Loucy (cell line): ENCODE results near the gene EXOC2.

Source experiments
- H2AFZ ChIP-seq: fragments of 200-600 bp; sonication (generic); 2 replicates; pipeline ENCODE4 v1.6.0; 2016; ENCODE audit warnings: antibody characterized with exemption, mild to moderate bottlenecking, low read length, moderate library complexity
- H3F3A ChIP-seq: fragments of 200-600 bp; 2 replicates; pipeline ENCODE4 v1.6.0; 2016; ENCODE audit warnings: antibody characterized with exemption, low read depth, mild to moderate bottlenecking
- H3K27me3 ChIP-seq: fragments of 200-600 bp; sonication (generic); 2 replicates; pipeline ENCODE4 v1.6.1; 2014; ENCODE audit warnings: low read length, mild to moderate bottlenecking; ENCODE audit not compliant: insufficient read depth, poor library complexity, severe bottlenecking
- H3K36me3 ChIP-seq: fragments of 200-600 bp; sonication (generic); 2 replicates; pipeline ENCODE4 v1.6.1; 2016; ENCODE audit warnings: low read length; ENCODE audit not compliant: insufficient read depth
- H3K4me1 ChIP-seq: fragments of 200-600 bp; sonication (generic); 2 replicates; pipeline ENCODE4 v1.5.1; 2014; ENCODE audit warnings: low read length, mild to moderate bottlenecking; ENCODE audit not compliant: insufficient read depth, poor library complexity, severe bottlenecking
- H3K4me2 ChIP-seq: fragments of 200-600 bp; sonication (generic); 2 replicates; pipeline ENCODE4 v1.6.0; 2014; ENCODE audit warnings: antibody characterized with exemption, low read length, low read depth, mild to moderate bottlenecking; ENCODE audit not compliant: poor library complexity, severe bottlenecking
- H3K4me3 ChIP-seq: fragments of 200-600 bp; sonication (generic); 2 replicates; pipeline ENCODE4 v1.5.1; 2014; ENCODE audit warnings: low read length, mild to moderate bottlenecking, mixed read lengths; ENCODE audit not compliant: poor library complexity, severe bottlenecking
- H3K79me2 ChIP-seq: fragments of 200-600 bp; sonication (generic); 2 replicates; pipeline ENCODE4 v1.6.1; 2014; ENCODE audit warnings: low read length; ENCODE audit not compliant: insufficient read depth
- H3K9ac ChIP-seq: fragments of 200-600 bp; sonication (generic); 2 replicates; pipeline ENCODE4 v1.6.0; 2014; ENCODE audit warnings: mild to moderate bottlenecking, low read depth, low read length, moderate library complexity; ENCODE audit not compliant: poor library complexity, severe bottlenecking
- H3K9me2 ChIP-seq: fragments of 200-600 bp; sonication (generic); replicated peaks from 2 replicates; pipeline ENCODE4 v1.6.1; 2016; ENCODE audit warnings: low read depth, low read length, mixed read lengths
- H3K9me3 ChIP-seq: fragments of 200-600 bp; sonication (generic); 2 replicates; pipeline ENCODE4 v1.6.1; 2014; ENCODE audit warnings: mild to moderate bottlenecking, antibody characterized with exemption, low read length, low read depth; ENCODE audit not compliant: insufficient read depth
- H4K20me1 ChIP-seq: fragments of 200-600 bp; sonication (generic); 2 replicates; pipeline ENCODE4 v1.6.0; 2014; ENCODE audit warnings: antibody characterized with exemption, low read length, mild to moderate bottlenecking; ENCODE audit not compliant: insufficient read depth, poor library complexity, severe bottlenecking
- CTCF ChIP-seq: fragments of 200-600 bp; sonication (generic); conservative IDR thresholded peaks from 2 replicates; pipeline ENCODE4 v1.5.1; 2014; ENCODE audit warnings: mild to moderate bottlenecking, antibody characterized with exemption, low read length
- EZH2phosphoT487 ChIP-seq: fragments of 200-600 bp; IDR thresholded peaks from 2 replicates; pipeline ENCODE4 v1.6.1; 2018; ENCODE audit warnings: antibody characterized with exemption, mild to moderate bottlenecking, moderate library complexity, borderline replicate concordance

The EXOC2 gene

GRCh38 chr6:589090-589489, 103.8 kb downstream of the EXOC2 start:
- no peak overlapping the region for H3K4me2 ChIP-seq
- no peaks in the 10 kb centered on the region for H3K9me2 ChIP-seq
- TF ChIP-seq CTCF, result no peak
- TF ChIP-seq EZH2phosphoT487, result no peak
- no peaks in the 10 kb centered on the region for H3K27me3 ChIP-seq
- peaks cover 32% of the 10 kb centered on the region; the same call in 1 of the 2 replicates for H3K36me3 ChIP-seq
- no peak overlapping the region for H2AFZ ChIP-seq
- no peak overlapping the region for H3K9ac ChIP-seq
- peaks cover 8% of the 10 kb centered on the region for H3K4me1 ChIP-seq
- H3K4me3 ChIP-seq, result no peak overlapping the region
- no peaks in the 10 kb centered on the region for H3F3A ChIP-seq
- H3K79me2 ChIP-seq, result no peaks in the 10 kb centered on the region
- H3K9me3 ChIP-seq, result no peaks in the 10 kb centered on the region
- H4K20me1 ChIP-seq, result no peaks in the 10 kb centered on the region

- Histone ChIP-seq H4K20me1 (no peaks in the 10 kb centered on the region), H3K9me2 (no peaks in the 10 kb centered on the region), H3K4me1 (peaks cover 8% of the 10 kb centered on the region), H3K9me3 (no peaks in the 10 kb centered on the region), H3K27me3 (no peaks in the 10 kb centered on the region), H3K36me3 (peaks cover 24% of the 10 kb centered on the region; the same call in 1 of the 2 replicates), H3K4me2 (no peak overlapping the region), H3K79me2 (no peaks in the 10 kb centered on the region), H3K4me3 (no peak overlapping the region), H3F3A (no peaks in the 10 kb centered on the region), H3K9ac (no peak overlapping the region), H2AFZ (no peak overlapping the region)
- no peak for TF ChIP-seq CTCF
- TF ChIP-seq EZH2phosphoT487, result no peak
Measured at GRCh38 chr6:586553-586952, 106.4 kb downstream of the EXOC2 start.

- Histone ChIP-seq H3K27me3 (no peaks in the 10 kb centered on the region), H4K20me1 (no peaks in the 10 kb centered on the region), H3K9me3 (no peaks in the 10 kb centered on the region), H3F3A (no peaks in the 10 kb centered on the region), H3K9me2 (no peaks in the 10 kb centered on the region), H3K4me2 (no peak overlapping the region), H3K4me3 (no peak overlapping the region), H3K79me2 (no peaks in the 10 kb centered on the region), H3K9ac (no peak overlapping the region), H2AFZ (no peak overlapping the region), H3K4me1 (peaks cover 8% of the 10 kb centered on the region), H3K36me3 (peaks cover 5% of the 10 kb centered on the region; the same call in 1 of the 2 replicates)
- TF ChIP-seq EZH2phosphoT487 (no peak), CTCF (no peak)
Measured at GRCh38 chr6:583635-584034, 109.3 kb downstream of the EXOC2 start.
